Measurements from ENCODE around the gene CCDC7. TPM values are rescaled to one million over a fixed set of nuclear protein-coding genes. Genes with fewer than 3 reads are reported as not detected.

The CCDC7 gene
- total RNA-seq, 1 experiment from 2014 or later: 6.0 TPM

- Histone ChIP-seq H3K36me3 (ENCODE audit: control insufficient read depth, insufficient read depth, low read length) (no peaks in the 10 kb centered on the region), H3K27ac (ENCODE audit: low read length) (no peak overlapping the region), H3K27me3 (ENCODE audit: control insufficient read depth, insufficient read depth, low read length) (no peaks in the 10 kb centered on the region), H3K4me1 (ENCODE audit: control insufficient read depth, insufficient read depth, low read length) (no peaks in the 10 kb centered on the region), H3K9me3 (ENCODE audit: control insufficient read depth, insufficient read depth, low read depth, low read length) (0 out of 2 replicates have a peak, but pooled peaks cover 3% of the 10 kb centered on the region), H3K4me3 (ENCODE audit: low read depth in 2 of 2, low read length in 2 of 2) (no peak overlapping the region)
- ChIA-PET POLR2A (interaction anchor here (0.6 kb wide), 1 partner anchor 1463 kb away, joined by 3 read pairs; no protein-coding TSS in a partner anchor), CTCF (no interaction called here)
- DNase-seq (ENCODE audit: low read depth, low spot score) (no peak), ATAC-seq (no peak)
- TF ChIP-seq POLR2AphosphoS5 (IDR thresholded peaks at IDR 0.05; ENCODE audit: low read depth, low read length) (no peak), TCF7L2 (IDR thresholded peaks at IDR 0.05; ENCODE audit: low read depth, low read length) (no peak), CTCF (IDR thresholded peaks at IDR 0.05) (no peak), SIN3A (IDR thresholded peaks at IDR 0.05; ENCODE audit: borderline replicate concordance, insufficient read depth, low read depth, low read length) (no peak)
- TF ChIP-seq, protein P1, sequence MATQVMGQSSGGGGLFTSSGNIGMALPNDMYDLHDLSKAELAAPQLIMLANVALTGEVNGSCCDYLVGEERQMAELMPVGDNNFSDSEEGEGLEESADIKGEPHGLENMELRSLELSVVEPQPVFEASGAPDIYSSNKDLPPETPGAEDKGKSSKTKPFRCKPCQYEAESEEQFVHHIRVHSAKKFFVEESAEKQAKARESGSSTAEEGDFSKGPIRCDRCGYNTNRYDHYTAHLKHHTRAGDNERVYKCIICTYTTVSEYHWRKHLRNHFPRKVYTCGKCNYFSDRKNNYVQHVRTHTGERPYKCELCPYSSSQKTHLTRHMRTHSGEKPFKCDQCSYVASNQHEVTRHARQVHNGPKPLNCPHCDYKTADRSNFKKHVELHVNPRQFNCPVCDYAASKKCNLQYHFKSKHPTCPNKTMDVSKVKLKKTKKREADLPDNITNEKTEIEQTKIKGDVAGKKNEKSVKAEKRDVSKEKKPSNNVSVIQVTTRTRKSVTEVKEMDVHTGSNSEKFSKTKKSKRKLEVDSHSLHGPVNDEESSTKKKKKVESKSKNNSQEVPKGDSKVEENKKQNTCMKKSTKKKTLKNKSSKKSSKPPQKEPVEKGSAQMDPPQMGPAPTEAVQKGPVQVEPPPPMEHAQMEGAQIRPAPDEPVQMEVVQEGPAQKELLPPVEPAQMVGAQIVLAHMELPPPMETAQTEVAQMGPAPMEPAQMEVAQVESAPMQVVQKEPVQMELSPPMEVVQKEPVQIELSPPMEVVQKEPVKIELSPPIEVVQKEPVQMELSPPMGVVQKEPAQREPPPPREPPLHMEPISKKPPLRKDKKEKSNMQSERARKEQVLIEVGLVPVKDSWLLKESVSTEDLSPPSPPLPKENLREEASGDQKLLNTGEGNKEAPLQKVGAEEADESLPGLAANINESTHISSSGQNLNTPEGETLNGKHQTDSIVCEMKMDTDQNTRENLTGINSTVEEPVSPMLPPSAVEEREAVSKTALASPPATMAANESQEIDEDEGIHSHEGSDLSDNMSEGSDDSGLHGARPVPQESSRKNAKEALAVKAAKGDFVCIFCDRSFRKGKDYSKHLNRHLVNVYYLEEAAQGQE (IDR thresholded peaks at IDR 0.05; ENCODE audit: insufficient read depth in 1 of 2, low read depth in 2 of 2, low read length in 1 of 2): no peak
- BruUV-seq (replicated peaks): no TSS peak
- in situ Hi-C loops (cut with HindIII; ENCODE audit: low pct_unique_long_range_greater_than_20kb, low sequenced_read_pairs) (no loop called here), intact Hi-C loops (cut with micrococcal nuclease; ENCODE audit: unreplicated experiment) (no loop called here)
These were observed 176.0 kb downstream of the CCDC7 start for GRCh38 chr10:32621969-32622368.

DNA sequence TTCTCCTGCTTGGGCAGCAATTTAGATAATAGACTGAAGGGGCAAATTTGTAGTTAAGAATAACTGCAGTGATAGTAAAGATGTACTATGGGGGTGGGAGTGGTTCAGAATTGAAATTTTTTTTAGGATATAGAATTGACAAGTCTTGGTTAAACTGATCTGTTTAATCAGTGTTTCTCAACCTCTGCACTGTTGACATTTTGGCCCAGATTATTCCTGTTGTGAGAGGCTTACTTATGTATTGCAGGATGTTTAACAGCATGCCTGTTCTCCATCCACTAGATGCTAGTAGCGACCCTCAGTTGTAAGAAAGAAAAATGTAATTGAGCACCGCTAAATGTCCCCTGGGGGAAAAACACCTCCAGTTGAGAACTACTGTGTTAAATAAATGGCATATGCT lies 176.5 kb downstream of the CCDC7 start:
- H3K4me1 ChIP-seq (ENCODE audit: control insufficient read depth, insufficient read depth, low read length): no peaks in the 10 kb centered on the region
- BruUV-seq (replicated peaks): no TSS peak
- intact Hi-C loops (cut with micrococcal nuclease; ENCODE audit: unreplicated experiment) (no loop called here), in situ Hi-C loops (cut with HindIII; ENCODE audit: low pct_unique_long_range_greater_than_20kb, low sequenced_read_pairs) (no loop called here)
- 0 out of 2 replicates have a peak, but pooled peaks cover 3% of the 10 kb centered on the region for H3K9me3 ChIP-seq (ENCODE audit: control insufficient read depth, insufficient read depth, low read depth, low read length)
- TF ChIP-seq, protein P1 (IDR thresholded peaks at IDR 0.05; ENCODE audit: insufficient read depth in 1 of 2, low read depth in 2 of 2, low read length in 1 of 2): no peak
- no peak for TF ChIP-seq CTCF (IDR thresholded peaks at IDR 0.05)
- TF ChIP-seq POLR2AphosphoS5 (IDR thresholded peaks at IDR 0.05; ENCODE audit: low read depth, low read length): no peak
- TF ChIP-seq SIN3A (IDR thresholded peaks at IDR 0.05; ENCODE audit: borderline replicate concordance, insufficient read depth, low read depth, low read length): no peak
- no peak overlapping the region for H3K4me3 ChIP-seq (ENCODE audit: low read depth in 2 of 2, low read length in 2 of 2)
- no peaks in the 10 kb centered on the region for H3K27me3 ChIP-seq (ENCODE audit: control insufficient read depth, insufficient read depth, low read length)
- no peak for ATAC-seq
- no peak overlapping the region for H3K27ac ChIP-seq (ENCODE audit: low read length)
- DNase-seq (ENCODE audit: low read depth, low spot score): no peak
- ChIA-PET POLR2A (no interaction called here), CTCF (no interaction called here)
- no peaks in the 10 kb centered on the region for H3K36me3 ChIP-seq (ENCODE audit: control insufficient read depth, insufficient read depth, low read length)
